Neural cell (in vitro differentiated cells): ENCODE measurements around the gene SF3B3. TPM values are rescaled to one million over a fixed set of nuclear protein-coding genes. Genes with fewer than 3 reads are reported as not detected.

Experiments used
- H2AFZ ChIP-seq: fragments of 200-600, 300-800 bp; sonication (generic), shearing (Covaris generic); 2 replicates; pipeline ENCODE4 v1.6.0; 2014; ENCODE audit warnings: low read depth, mild to moderate bottlenecking, antibody characterized with exemption, low read length, moderate library complexity
- H3F3A ChIP-seq: fragments of 200-600 bp; shearing (Covaris generic); 2 replicates; pipeline ENCODE4 v1.6.1; 2016; ENCODE audit warnings: mild to moderate bottlenecking, moderate library complexity, mixed read lengths, antibody characterized with exemption, low read length; ENCODE audit not compliant: insufficient read depth, poor library complexity, severe bottlenecking
- H3K27ac ChIP-seq: fragments of 200-600, 300-800 bp; sonication (generic), shearing (Covaris generic); 2 replicates; pipeline ENCODE4 v1.5.1; 2014; ENCODE audit warnings: mild to moderate bottlenecking, low read length, moderate library complexity
- H3K27me3 ChIP-seq: fragments of 300-800, 200-600 bp; sonication (generic), shearing (Covaris generic); 2 replicates; pipeline ENCODE4 v1.6.0; 2014; ENCODE audit warnings: mild to moderate bottlenecking, low read depth, low read length, moderate library complexity; ENCODE audit not compliant: insufficient read depth
- H3K36me3 ChIP-seq: fragments of 300-800, 200-600 bp; sonication (generic), shearing (Covaris generic); 2 replicates; pipeline ENCODE4 v1.5.1; 2014; ENCODE audit warnings: mild to moderate bottlenecking, antibody characterized with exemption, low read length, moderate library complexity; ENCODE audit not compliant: insufficient read depth
- H3K4me2 ChIP-seq: fragments of 300-800, 200-600 bp; sonication (generic), shearing (Covaris generic); 2 replicates; pipeline ENCODE4 v1.6.0; 2014; ENCODE audit warnings: mild to moderate bottlenecking, low read length
- H3K4me3 ChIP-seq: fragments of 300-800, 200-600 bp; sonication (generic), shearing (Covaris generic); 2 replicates; pipeline ENCODE4 v1.5.1; 2014; ENCODE audit warnings: mild to moderate bottlenecking, low read length, moderate library complexity
- H3K79me2 ChIP-seq: fragments of 200-600 bp; shearing (Covaris generic); replicated peaks from 2 replicates; pipeline ENCODE4 v1.6.0; 2014; ENCODE audit warnings: mild to moderate bottlenecking, low read length, moderate library complexity; ENCODE audit not compliant: insufficient read depth
- H3K9ac ChIP-seq: fragments of 300-800, 200-600 bp; sonication (generic), shearing (Covaris generic); 2 replicates; pipeline ENCODE4 v1.6.1; 2016; ENCODE audit warnings: mild to moderate bottlenecking, low read length, mixed read lengths
- H3K9me2 ChIP-seq: fragments of 200-600 bp; shearing (Covaris generic); 2 replicates; pipeline ENCODE4 v1.6.1; 2016; ENCODE audit warnings: mild to moderate bottlenecking, low read length, mixed read lengths; ENCODE audit not compliant: insufficient read depth
- H3K9me3 ChIP-seq: fragments of 200-600, 300-800 bp; sonication (generic), shearing (Covaris generic); 2 replicates; pipeline ENCODE4 v1.6.1; 2016; ENCODE audit warnings: mild to moderate bottlenecking, mixed run types, low read length, moderate library complexity, mixed read lengths
- H4K20me1 ChIP-seq: fragments of 200-600 bp; shearing (Covaris generic); 2 replicates; pipeline ENCODE4 v1.6.1; 2016; ENCODE audit warnings: mild to moderate bottlenecking, mixed run types; ENCODE audit not compliant: insufficient read depth
- CTCF ChIP-seq: fragments of 450-650 bp; IDR thresholded peaks from 2 replicates; pipeline ENCODE4 v1.5.1; 2014; ENCODE audit warnings: antibody characterized with exemption, mild to moderate bottlenecking, moderate library complexity; ENCODE audit not compliant: poor library complexity, severe bottlenecking
- EP300 ChIP-seq: fragments of 450-650 bp; conservative IDR thresholded peaks from 2 replicates; pipeline ENCODE4 v1.6.1; 2014; ENCODE audit warnings: antibody characterized with exemption, mild to moderate bottlenecking, moderate library complexity; ENCODE audit not compliant: poor library complexity, severe bottlenecking
- EZH2 ChIP-seq: fragments of 200-600, 300-800 bp; shearing (Covaris generic), sonication (generic); IDR thresholded peaks from 2 replicates; pipeline ENCODE4 v1.6.1; 2014; ENCODE audit warnings: antibody characterized with exemption, low read length, borderline replicate concordance, mild to moderate bottlenecking; ENCODE audit not compliant: insufficient read depth, poor library complexity, severe bottlenecking
- MXI1 ChIP-seq: fragments of 450-650 bp; conservative IDR thresholded peaks from 2 replicates; pipeline ENCODE4 v1.6.1; 2014; ENCODE audit warnings: antibody characterized with exemption, mild to moderate bottlenecking; ENCODE audit not compliant: poor library complexity, severe bottlenecking
- POLR2AphosphoS5 ChIP-seq: IDR thresholded peaks from 2 replicates; pipeline ENCODE4 v1.6.1; 2012
- RAD21 ChIP-seq: fragments of 450-650 bp; conservative IDR thresholded peaks from 2 replicates; pipeline ENCODE4 v1.6.1; 2014; ENCODE audit warnings: antibody characterized with exemption, mild to moderate bottlenecking, moderate library complexity
- SMC3 ChIP-seq: fragments of 450-650 bp; conservative IDR thresholded peaks from 2 replicates; pipeline ENCODE4 v1.6.1; 2014; ENCODE audit warnings: antibody characterized with exemption, mild to moderate bottlenecking, moderate library complexity; ENCODE audit not compliant: poor library complexity
- polyA plus RNA-seq: library from polyadenylated mRNA; depleted of rRNA; stranded (reverse); fragments of >200 nt; gene quantifications from 2 replicates; pipeline ENCODE4 v1.2.3, GENCODE V29; 2014
- TF ChIP-seq, protein P1 (sequence below): IDR thresholded peaks from 2 replicates; pipeline ENCODE4 v1.6.1; 2012; ENCODE audit warnings: borderline replicate concordance

SF3B3 gene
- polyA plus RNA-seq, 1 donor from 2014 or later, result 90.0 TPM

DNA sequence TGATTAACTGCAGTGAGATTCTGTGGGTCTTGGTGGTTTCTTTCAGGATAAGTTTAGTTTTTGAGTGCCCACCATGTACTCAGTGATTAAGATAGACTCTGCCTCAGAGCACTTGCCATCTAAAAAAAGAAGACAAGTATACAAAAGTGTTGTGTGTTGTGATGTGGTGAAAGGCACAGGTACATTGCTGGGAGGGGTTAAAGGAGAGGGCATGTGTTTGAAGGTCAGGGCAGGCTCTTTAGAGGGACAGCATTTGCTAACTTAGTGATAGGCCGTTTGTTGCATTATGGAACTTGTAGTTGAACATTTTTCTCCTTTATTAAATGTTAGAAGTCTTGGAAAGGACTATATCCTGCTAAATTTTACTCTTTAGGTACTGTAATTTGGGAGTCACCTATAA lies 26.5 kb downstream of the SF3B3 start:
- TF ChIP-seq SMC3 (no peak), EP300 (no peak)
- Histone ChIP-seq H3F3A (no peaks in the 10 kb centered on the region), H3K79me2 (peaks cover 2% of the 10 kb centered on the region), H3K9ac (no peak overlapping the region), H3K9me3 (no peaks in the 10 kb centered on the region), H3K9me2 (no peaks in the 10 kb centered on the region), H3K4me2 (no peak overlapping the region), H3K4me3 (no peak overlapping the region), H3K36me3 (peaks cover 19% of the 10 kb centered on the region), H4K20me1 (no peaks in the 10 kb centered on the region), H2AFZ (no peak overlapping the region), H3K27me3 (no peaks in the 10 kb centered on the region), H3K27ac (no peak overlapping the region)

DNA sequence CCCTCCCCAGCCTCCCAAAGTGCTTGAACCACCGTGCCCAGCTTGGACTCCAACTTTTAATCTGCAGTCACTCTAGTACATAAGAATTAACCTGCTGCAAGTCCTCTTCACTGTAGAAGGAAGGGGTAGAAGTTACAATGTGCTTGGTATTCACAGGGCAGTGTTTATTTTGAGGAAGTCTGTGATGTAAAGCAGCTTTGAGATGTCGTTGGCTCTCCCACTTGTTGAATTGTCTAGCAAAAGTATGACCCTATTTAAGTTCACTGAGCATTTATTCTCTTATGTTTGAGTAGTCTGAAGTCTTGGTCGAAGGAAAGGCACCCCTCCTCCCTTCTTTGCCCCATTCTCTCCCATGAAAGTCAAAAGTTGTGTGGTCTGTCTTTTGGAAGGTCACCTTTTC lies 28.2 kb downstream of the SF3B3 start:
- no peak overlapping the region for H3K4me2 ChIP-seq
- H3K79me2 ChIP-seq, result peaks cover 2% of the 10 kb centered on the region
- no peak overlapping the region for H3K27ac ChIP-seq

More for the DNA sequence above, 28.2 kb downstream of the SF3B3 start:
- Histone ChIP-seq H3K36me3 (peaks cover 9% of the 10 kb centered on the region), H3F3A (no peaks in the 10 kb centered on the region), H3K27me3 (no peaks in the 10 kb centered on the region), H3K9ac (no peak overlapping the region), H3K9me2 (no peaks in the 10 kb centered on the region), H4K20me1 (no peaks in the 10 kb centered on the region), H2AFZ (no peak overlapping the region), H3K4me3 (no peak overlapping the region), H3K9me3 (no peaks in the 10 kb centered on the region)
- TF ChIP-seq EZH2 (no peak), EP300 (no peak), POLR2AphosphoS5 (no peak), RAD21 (no peak), SMC3 (no peak), MXI1 (no peak), CTCF (no peak)
- TF ChIP-seq, protein P1, sequence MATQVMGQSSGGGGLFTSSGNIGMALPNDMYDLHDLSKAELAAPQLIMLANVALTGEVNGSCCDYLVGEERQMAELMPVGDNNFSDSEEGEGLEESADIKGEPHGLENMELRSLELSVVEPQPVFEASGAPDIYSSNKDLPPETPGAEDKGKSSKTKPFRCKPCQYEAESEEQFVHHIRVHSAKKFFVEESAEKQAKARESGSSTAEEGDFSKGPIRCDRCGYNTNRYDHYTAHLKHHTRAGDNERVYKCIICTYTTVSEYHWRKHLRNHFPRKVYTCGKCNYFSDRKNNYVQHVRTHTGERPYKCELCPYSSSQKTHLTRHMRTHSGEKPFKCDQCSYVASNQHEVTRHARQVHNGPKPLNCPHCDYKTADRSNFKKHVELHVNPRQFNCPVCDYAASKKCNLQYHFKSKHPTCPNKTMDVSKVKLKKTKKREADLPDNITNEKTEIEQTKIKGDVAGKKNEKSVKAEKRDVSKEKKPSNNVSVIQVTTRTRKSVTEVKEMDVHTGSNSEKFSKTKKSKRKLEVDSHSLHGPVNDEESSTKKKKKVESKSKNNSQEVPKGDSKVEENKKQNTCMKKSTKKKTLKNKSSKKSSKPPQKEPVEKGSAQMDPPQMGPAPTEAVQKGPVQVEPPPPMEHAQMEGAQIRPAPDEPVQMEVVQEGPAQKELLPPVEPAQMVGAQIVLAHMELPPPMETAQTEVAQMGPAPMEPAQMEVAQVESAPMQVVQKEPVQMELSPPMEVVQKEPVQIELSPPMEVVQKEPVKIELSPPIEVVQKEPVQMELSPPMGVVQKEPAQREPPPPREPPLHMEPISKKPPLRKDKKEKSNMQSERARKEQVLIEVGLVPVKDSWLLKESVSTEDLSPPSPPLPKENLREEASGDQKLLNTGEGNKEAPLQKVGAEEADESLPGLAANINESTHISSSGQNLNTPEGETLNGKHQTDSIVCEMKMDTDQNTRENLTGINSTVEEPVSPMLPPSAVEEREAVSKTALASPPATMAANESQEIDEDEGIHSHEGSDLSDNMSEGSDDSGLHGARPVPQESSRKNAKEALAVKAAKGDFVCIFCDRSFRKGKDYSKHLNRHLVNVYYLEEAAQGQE, result no peak
